HG03103 (cell line): ENCODE results near the gene ZPLD1.

Experiments used
- ATAC-seq: cut with Tn5 transposase; IDR thresholded peaks from one replicate; pipeline ENCODE4 v1.9.1; 2021; ENCODE audit warnings: low read depth; ENCODE audit not compliant: unreplicated experiment

ZPLD1 gene

DNA sequence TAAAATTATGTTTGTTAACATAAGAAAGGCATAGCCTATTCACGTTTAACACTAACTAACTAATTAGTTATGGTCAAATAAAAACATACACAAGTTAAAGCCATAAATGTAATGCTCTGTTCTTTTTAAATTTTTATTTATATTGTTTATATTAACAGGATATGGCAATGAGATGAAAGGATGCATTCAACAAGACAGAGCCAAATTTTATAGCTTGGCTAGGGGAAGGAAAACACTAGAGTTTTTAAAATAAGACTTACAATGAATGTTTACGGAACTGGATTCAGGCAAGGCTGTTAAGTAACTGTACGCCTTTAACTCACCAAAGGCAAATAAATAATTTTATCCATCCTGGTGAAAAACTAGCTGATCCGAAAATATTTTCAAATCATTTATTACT, 86.4 kb downstream of the ZPLD1 start:
- ATAC-seq = no peak

GRCh38 chr3:102525624-102526023, 90.8 kb downstream of the ZPLD1 start:
- peak; percentile 61 for ATAC-seq

DNA sequence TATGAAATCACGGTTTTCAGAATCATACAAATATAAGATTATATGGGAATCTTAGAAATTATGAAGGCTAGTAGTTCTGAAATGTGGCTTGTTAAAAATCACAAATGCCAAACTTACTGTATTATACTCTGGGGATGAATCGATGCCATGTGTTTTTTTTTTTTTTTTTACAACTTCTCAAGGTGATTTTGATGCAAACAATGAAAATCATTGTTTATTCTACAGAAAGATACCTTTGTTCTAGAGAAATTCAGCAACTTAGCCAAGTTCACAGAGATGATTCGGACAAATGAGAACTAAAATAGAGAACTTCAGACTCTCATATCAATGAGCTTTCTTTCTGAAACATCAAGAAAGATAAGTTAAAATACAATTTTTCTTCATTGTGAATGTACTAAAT, 92.0 kb downstream of the ZPLD1 start:
- ATAC-seq = no peak

DNA sequence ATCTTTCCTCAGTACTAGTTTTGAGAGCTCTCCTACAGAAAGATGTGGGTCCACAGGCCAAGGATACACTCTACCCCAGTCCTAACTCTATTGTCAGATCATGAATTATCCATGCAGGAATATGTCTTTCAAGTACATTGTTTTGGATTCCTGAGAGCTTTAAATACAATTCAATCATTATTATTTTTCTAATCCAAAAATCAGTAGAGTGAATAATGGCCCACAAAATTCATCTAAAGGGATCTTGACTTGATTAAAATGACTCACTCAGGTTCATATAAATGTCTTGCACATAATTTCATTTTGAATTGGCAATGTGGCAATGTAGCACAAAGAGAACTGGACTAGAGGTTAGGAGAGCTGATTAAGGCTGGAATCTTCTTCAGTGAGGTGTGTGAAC, 93.9 kb downstream of the ZPLD1 start:
- ATAC-seq = no peak
